ENCODE results near the gene DENND6B. TPM values are rescaled to one million over a fixed set of nuclear protein-coding genes. Genes with fewer than 3 reads are reported as not detected.

The DENND6B gene
- total RNA-seq, 6 experiments from 2014 or later: 0.98 to 4.1 (median 1.9) TPM

- H3K9me3 ChIP-seq: no peaks in the 10 kb centered on the region
- TF ChIP-seq CTCF (IDR thresholded peaks at IDR 0.05): no peak
- TF ChIP-seq POLR2A (IDR thresholded peaks at IDR 0.05): no peak
- peaks cover 6 to 54% (median 23%) of the 10 kb centered on the region in 4 donors for H3K4me1 ChIP-seq
- intact Hi-C loops (cut with DNase I): loop anchor here in 1 of 2 donors (10.0 kb wide), 1 partner anchor 53 kb away; the partner anchor contains the start of gene DENND6B
- no peaks in the 10 kb centered on the region for H3K27me3 ChIP-seq
- no CpG with 5 or more reads among the region's 26 CpGs for WGBS (ENCODE audit: insufficient coverage, low coverage, low lambda C conversion rate, missing lambda C conversion rate)
- DNase-seq: no peak
- H3K36me3 ChIP-seq: peaks cover 0 to 20% (median 7%) of the 10 kb centered on the region in 4 donors
- ATAC-seq: no peak
- no peak overlapping the region for H3K4me3 ChIP-seq
- H3K27ac ChIP-seq: no peak overlapping the region
Observed at GRCh38 chr22:50272044-50272802, 54.6 kb downstream of the DENND6B start.

- intact Hi-C loops (cut with DNase I): loop anchor here in 1 of 2 donors (10.0 kb wide), 1 partner anchor 53 kb away; the partner anchor contains the start of gene DENND6B
- DNase-seq (peak in 2 of 3 donors; percentile 75 to 77), ATAC-seq (peak; percentile 33 to 52 (median 49))
- Histone ChIP-seq H3K36me3 (peaks cover 0 to 15% (median 6%) of the 10 kb centered on the region in 4 donors), H3K27ac (no peak overlapping the region), H3K4me3 (peak overlapping the region in 1 of 3 donors; percentile 20), H3K4me1 (peaks cover 6 to 57% (median 24%) of the 10 kb centered on the region in 4 donors), H3K27me3 (no peaks in the 10 kb centered on the region), H3K9me3 (no peaks in the 10 kb centered on the region)
- 0% methylated on average over 3 of the region's 45 CpGs for WGBS (ENCODE audit: insufficient coverage, low coverage, low lambda C conversion rate, missing lambda C conversion rate)
- TF ChIP-seq POLR2A (IDR thresholded peaks at IDR 0.05): no peak
- TF ChIP-seq CTCF (IDR thresholded peaks at IDR 0.05): peak in 1 of 4 donors; percentile 28
Observed at GRCh38 chr22:50271519-50271970, 55.3 kb downstream of the DENND6B start.

- intact Hi-C loops (cut with DNase I): loop anchor here in 1 of 2 donors (10.0 kb wide), 1 partner anchor 54 kb away; the partner anchor contains the start of gene DENND6B
- Histone ChIP-seq H3K4me1 (peaks cover 6 to 55% (median 24%) of the 10 kb centered on the region in 4 donors), H3K27me3 (no peaks in the 10 kb centered on the region), H3K9me3 (no peaks in the 10 kb centered on the region), H3K36me3 (peaks cover 0 to 10% (median 4%) of the 10 kb centered on the region in 4 donors), H3K27ac (peak overlapping the region in 1 of 3 donors; percentile 7), H3K4me3 (peak overlapping the region; percentile 32 to 42 (median 35))
- TF ChIP-seq CTCF (IDR thresholded peaks at IDR 0.05): no peak
- no peak for TF ChIP-seq POLR2A (IDR thresholded peaks at IDR 0.05)
- peak; percentile 45 to 59 (median 52) for ATAC-seq
- 3% methylated on average over 12 of the region's 53 CpGs for WGBS (ENCODE audit: insufficient coverage, low coverage, low lambda C conversion rate, missing lambda C conversion rate)
- DNase-seq: peak; percentile 77 to 79 (median 79)
Observed at GRCh38 chr22:50270666-50271394, 56.0 kb downstream of the DENND6B start.

- peak within 1 kb of the TSS in 1 of 3 donors; percentile 7 for H3K27ac ChIP-seq
Observed at GRCh38 chr22:50269970-50270665, 56.7 kb downstream of the DENND6B start, which contains the start of gene MAPK11. Gene MAPK11, minus strand, starts transcription at chr22:50270380. Its CDS starts 88 bp downstream, at chr22:50270292.

More at GRCh38 chr22:50269970-50270665, 56.7 kb downstream of the DENND6B start, which contains the start of gene MAPK11:
- Histone ChIP-seq H3K27me3 (no peaks in the 10 kb centered on the region), H3K4me3 (peak within 1 kb of the TSS; percentile 35 to 42 (median 40)), H3K36me3 (peaks cover 0 to 4% (median 1%) of the 10 kb centered on the region in 4 donors), H3K9me3 (no peaks in the 10 kb centered on the region), H3K4me1 (peaks cover 6 to 49% (median 24%) of the 10 kb centered on the region in 4 donors)
- TF ChIP-seq POLR2A (IDR thresholded peaks at IDR 0.05) (no peak), CTCF (IDR thresholded peaks at IDR 0.05) (no peak)
- DNase-seq (peak in 1 of 3 donors; percentile 68), ATAC-seq (peak; percentile 16 to 30 (median 23))
- no CpG with 5 or more reads among the region's 92 CpGs for WGBS (ENCODE audit: insufficient coverage, low coverage, low lambda C conversion rate, missing lambda C conversion rate)
- intact Hi-C loops (cut with DNase I): loop anchor here (5.0 to 10.0 kb wide), 2 partner anchors 55 to 72 kb away; partner anchors contain the start of genes DENND6B (in 1 of the 2) and PPP6R2 (in 1 of the 2)
